GM12801 (cell line): ENCODE measurements around the gene B4GALNT3.

Experiments
- TF ChIP-seq, protein P1 (sequence below): IDR thresholded peaks from one replicate; pipeline ENCODE4 v1.5.1; 2011; ENCODE audit warnings: control low read depth; ENCODE audit not compliant: insufficient read length; ENCODE audit errors: extremely low read depth

Gene B4GALNT3

DNA sequence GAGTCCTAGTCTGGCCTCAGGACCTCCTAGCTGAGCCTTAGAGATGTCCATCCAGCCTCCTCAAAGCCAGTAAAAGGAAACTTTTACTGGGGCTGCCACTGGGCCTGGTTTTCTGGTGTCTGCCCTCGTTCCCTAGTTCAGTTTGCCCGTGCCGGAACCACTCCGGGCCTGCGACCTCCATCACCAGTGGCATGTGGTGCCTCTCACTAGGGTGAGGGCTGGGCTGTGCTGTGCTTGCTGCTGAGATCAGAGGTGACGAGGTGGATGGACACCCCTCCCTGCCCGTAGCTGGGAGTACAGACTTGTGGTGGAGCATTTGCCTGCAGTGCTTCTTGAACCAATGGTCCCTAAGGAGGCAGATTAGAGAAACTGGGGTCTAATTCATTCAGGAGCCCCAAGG, 75.7 kb downstream of the B4GALNT3 start:
- TF ChIP-seq, protein P1, sequence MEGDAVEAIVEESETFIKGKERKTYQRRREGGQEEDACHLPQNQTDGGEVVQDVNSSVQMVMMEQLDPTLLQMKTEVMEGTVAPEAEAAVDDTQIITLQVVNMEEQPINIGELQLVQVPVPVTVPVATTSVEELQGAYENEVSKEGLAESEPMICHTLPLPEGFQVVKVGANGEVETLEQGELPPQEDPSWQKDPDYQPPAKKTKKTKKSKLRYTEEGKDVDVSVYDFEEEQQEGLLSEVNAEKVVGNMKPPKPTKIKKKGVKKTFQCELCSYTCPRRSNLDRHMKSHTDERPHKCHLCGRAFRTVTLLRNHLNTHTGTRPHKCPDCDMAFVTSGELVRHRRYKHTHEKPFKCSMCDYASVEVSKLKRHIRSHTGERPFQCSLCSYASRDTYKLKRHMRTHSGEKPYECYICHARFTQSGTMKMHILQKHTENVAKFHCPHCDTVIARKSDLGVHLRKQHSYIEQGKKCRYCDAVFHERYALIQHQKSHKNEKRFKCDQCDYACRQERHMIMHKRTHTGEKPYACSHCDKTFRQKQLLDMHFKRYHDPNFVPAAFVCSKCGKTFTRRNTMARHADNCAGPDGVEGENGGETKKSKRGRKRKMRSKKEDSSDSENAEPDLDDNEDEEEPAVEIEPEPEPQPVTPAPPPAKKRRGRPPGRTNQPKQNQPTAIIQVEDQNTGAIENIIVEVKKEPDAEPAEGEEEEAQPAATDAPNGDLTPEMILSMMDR, result no peak

DNA sequence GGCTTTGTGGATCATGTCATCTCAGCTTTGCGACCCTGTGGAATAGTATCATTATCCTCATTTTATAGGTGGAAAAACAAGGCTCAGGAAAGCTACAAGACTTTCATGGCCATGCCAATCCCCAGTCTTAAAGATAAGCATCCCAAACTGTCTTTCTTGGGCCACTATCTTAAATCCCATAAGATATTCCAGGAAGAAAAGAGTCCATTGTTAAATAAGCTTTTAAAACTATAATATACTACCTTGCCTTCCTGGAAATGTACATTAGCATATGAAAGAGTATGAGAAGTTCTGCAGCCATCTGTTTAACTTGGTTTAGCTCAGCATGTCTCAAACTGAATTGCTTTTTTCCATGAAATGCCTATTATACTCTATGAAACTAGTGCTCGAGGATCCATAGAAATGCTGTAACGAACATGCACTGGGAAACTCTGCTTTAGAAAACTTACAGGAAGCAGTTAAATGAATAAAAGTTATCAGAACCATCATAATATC, 77.1 kb downstream of the B4GALNT3 start:
- TF ChIP-seq, protein P1, result no peak

DNA sequence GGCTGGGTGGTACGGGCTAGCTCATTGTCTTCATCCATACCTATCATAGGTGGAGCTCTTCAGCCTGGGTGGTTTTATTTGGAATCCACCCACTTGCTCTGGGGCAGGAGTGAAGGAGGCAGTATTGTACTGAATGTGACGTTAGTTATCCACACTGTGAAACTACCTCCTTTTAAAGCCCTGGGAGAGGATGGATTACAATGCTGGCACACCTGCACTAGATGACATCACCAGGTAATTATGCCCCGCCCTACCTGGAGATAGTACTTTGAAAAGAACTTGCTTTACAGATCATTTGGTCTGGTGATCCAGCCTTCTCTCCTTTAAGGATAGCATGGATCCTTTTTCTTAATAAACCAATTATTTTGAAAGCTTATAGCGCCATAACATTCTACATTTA, 78.0 kb downstream of the B4GALNT3 start:
- TF ChIP-seq, protein P1, result no peak

DNA sequence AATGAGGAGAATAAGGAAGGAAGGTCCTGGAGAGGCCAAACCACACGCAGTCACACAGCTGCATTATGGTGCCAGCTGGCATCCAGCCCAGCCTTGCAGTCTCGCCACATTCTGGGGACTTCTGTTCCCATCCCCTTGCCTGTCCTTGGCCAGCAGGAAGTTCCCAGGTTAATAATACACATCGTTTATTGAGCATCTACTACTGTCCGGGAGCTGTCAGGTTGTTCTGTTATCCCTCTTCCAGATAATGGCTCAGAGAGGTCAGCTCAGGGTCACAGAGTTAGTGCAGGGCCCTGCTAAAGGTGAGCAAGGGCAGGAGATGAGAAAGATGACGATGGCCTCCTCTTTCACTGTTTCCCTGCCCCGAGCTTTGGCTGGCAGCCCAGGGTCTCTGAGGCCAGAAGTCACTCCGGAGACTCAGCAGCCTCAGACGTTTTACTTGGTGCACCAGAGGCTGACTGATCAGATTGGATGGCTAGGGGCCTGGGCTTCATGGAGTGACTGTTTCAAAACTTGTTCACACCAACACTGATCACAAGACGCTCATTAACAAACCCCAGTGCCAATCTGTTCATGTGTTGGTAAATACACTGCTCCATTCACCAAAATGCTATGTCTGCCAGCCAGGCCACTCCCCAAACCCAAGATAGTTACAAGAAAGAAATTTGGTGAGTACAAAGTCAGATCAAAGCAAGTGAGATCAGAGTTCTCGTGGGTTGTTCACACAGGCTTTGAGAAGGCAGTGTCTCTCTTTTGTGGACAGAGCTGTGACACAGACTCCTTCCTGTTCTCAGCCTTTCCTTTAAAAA, 79.2 kb downstream of the B4GALNT3 start:
- TF ChIP-seq, protein P1, result no peak

DNA sequence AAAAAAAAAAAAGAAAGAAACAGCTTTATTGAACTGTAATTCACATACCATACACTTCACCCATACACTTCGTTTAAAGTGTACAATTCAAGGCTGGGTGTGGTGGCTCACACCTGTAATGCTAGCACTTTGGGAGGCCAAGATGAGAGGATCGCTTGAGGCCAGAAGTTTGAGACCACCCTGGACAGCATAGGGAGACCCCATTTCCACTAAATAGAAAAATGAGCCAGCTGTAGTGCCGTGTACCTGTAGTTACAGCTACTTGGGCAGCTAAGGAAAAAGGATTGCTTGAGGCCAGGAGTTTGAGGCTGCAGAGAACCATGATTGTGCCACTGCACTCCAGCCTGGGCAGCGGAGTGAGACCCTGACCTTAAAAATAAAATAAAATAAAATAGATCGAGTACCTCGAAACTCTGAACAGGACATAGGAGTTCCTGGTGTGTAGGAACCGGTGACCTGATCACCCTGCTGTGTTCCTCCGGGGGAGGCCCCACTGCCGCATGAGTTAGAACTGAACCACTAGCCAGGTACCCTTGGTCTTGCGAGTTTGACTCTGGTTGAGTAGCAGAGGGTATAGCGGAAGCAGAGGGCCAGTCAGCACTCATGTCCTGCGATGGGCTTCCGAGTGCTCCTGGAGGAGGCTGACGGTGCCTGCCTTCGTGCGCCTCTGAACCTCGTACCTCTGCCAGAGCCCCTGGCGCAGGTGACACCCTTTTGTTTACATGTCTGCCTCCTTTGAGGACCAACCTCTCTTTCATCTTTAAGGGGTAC, 80.0 kb downstream of the B4GALNT3 start:
- TF ChIP-seq, protein P1, result no peak

DNA sequence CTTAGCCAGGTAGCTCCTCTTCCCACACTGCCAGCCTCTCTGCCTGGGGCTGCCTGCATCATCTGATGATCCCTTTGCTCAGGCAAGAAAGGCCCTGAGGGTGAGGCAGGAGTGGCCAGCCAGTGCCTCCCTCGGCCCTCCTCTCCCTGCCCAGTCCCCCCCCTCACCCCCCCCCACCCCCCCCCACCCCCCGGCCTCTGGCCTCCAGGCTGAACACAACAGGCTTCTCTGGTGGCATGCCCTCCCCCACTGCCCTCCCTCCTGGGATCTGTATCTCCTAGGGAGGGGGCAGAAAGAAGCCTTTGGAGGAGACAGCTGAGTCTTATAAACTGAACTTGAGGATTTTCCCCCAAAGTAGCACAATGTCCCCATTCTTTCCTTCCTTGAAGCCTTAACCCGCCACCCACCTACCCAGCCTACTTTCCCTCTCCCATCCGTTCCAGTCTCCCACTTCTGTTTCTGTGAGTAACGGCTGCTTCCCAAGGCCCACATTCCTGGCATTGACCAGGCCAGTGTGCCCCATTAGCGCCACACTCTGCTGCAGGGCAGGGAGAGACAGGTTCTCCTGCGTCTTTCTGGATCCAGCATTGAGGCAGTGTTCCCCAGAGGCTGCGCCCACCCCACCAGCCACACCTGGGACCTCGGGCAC, 82.1 kb downstream of the B4GALNT3 start:
- TF ChIP-seq, protein P1, result no peak
